Erythroblast (primary cell): ENCODE data around the gene IMPG1.

Experiments
- GATA1 ChIP-seq: IDR thresholded peaks from 2 replicates; pipeline ENCODE4 v1.6.1; 2011; ENCODE audit warnings: low read depth, mild to moderate bottlenecking, control low read depth, low read length, moderate library complexity
- POLR2A ChIP-seq: IDR thresholded peaks from 2 replicates; pipeline ENCODE4 v1.6.1; 2011; ENCODE audit warnings: mild to moderate bottlenecking, low read length

- no peak for TF ChIP-seq POLR2A
- TF ChIP-seq GATA1: no peak
These were observed 47.8 kb upstream of the IMPG1 start for GRCh38 chr6:76120302-76120701.
